H1 (cell line): ENCODE results near the gene DPRX. TPM values are rescaled to one million over a fixed set of nuclear protein-coding genes. Genes with fewer than 3 reads are reported as not detected.

Experiments
- CTCF ChIA-PET: fragments of 300-600 bp; sonication (Branson Sonifier 250); formaldehyde crosslinking; loops from one replicate; lab custom pipeline; 2021; ENCODE audit not compliant: partially characterized antibody; lab: Charles Lee
- POLR2A ChIA-PET: fragments of 300-600 bp; sonication (Branson Sonifier 250); formaldehyde crosslinking; loops from one replicate; lab custom pipeline; 2021; ENCODE audit warnings: inconsistent platforms; ENCODE audit not compliant: partially characterized antibody; lab: Charles Lee
- DNase-seq, 2 experiments: peaks; one replicate each; pipeline versions ENCODE4 v3.0.0 to v3.0.0-alpha.2; 2010 to 2022; ENCODE audit warnings: low spot score in 2 of 2, low read depth in 1 of 2, mixed read lengths in 1 of 2
- FAIRE-seq: peaks from 2 replicates; lab custom pipeline; 2011; peaks lifted over from hg19 to GRCh38; lab: Jason Lieb, UNC
- H2AFZ ChIP-seq: 2 replicates; pipeline ENCODE4 v1.8.1; 2012; ENCODE audit warnings: low read length, inconsistent platforms
- H2AK5ac ChIP-seq: 2 replicates; pipeline ENCODE4 v1.6.1; 2013; ENCODE audit warnings: low read depth, low read length
- H2BK120ac ChIP-seq: replicated peaks from 2 replicates; pipeline ENCODE3; 2013; ENCODE audit warnings: low read depth, low read length, inconsistent platforms
- H2BK12ac ChIP-seq: 2 replicates; pipeline ENCODE4 v1.6.1; 2013; ENCODE audit warnings: low read depth, low read length
- H2BK15ac ChIP-seq: 2 replicates; pipeline ENCODE4 v1.6.1; 2013; ENCODE audit warnings: low read length
- H2BK20ac ChIP-seq: 2 replicates; pipeline ENCODE4 v1.6.1; 2013; ENCODE audit warnings: low read length
- H2BK5ac ChIP-seq: 2 replicates; pipeline ENCODE4 v1.6.1; 2013; ENCODE audit warnings: low read depth, low read length
- H3K14ac ChIP-seq: 2 replicates; pipeline ENCODE4 v1.6.1; 2013; ENCODE audit warnings: inconsistent platforms; ENCODE audit not compliant: insufficient read length
- H3K18ac ChIP-seq: 2 replicates; pipeline ENCODE4 v1.6.1; 2013; ENCODE audit warnings: low read length; ENCODE audit errors: extremely low read depth
- H3K23ac ChIP-seq: 2 replicates; pipeline ENCODE4 v1.6.1; 2013; ENCODE audit warnings: inconsistent platforms; ENCODE audit not compliant: insufficient read length
- H3K23me2 ChIP-seq: 2 replicates; pipeline ENCODE4 v1.6.1; 2013; ENCODE audit warnings: low read depth, low read length
- H3K27ac ChIP-seq: 2 replicates; pipeline ENCODE4 v1.6.1; 2011; ENCODE audit warnings: low read depth, low read length, inconsistent platforms
- H3K27me3 ChIP-seq, 4 experiments: replicated peaks in 1 of 4; 1 replicate in 1 of 4; 2 replicates in 3 of 4; pipeline versions ENCODE4 v1.6.1 to v1.8.1; 2011 to 2013; ENCODE audit warnings: low read length in 3 of 4, mild to moderate bottlenecking in 3 of 4, inconsistent platforms in 2 of 4, mixed read lengths in 2 of 4, moderate library complexity in 1 of 4; ENCODE audit not compliant: control insufficient read depth in 3 of 4, insufficient read depth in 3 of 4; ENCODE audit errors: extremely low read depth in 1 of 4
- H3K36me3 ChIP-seq, 4 experiments: 2 replicates each; pipeline versions ENCODE4 v1.6.1 to v1.8.1; 2011 to 2013; ENCODE audit warnings: mild to moderate bottlenecking in 4 of 4, low read length in 3 of 4, moderate library complexity in 2 of 4, control low read depth in 1 of 4, inconsistent platforms in 1 of 4; ENCODE audit not compliant: insufficient read depth in 4 of 4, control insufficient read depth in 2 of 4
- H3K4ac ChIP-seq: replicated peaks from 2 replicates; pipeline ENCODE3; 2013; ENCODE audit warnings: low read length, low read depth, mixed read lengths, inconsistent platforms; ENCODE audit not compliant: insufficient read length
- H3K4me1 ChIP-seq, 4 experiments: replicated peaks in 1 of 4; 1 replicate in 1 of 4; 2 replicates in 3 of 4; pipeline versions ENCODE4 v1.6.1 to v1.8.1; 2011 to 2013; ENCODE audit warnings: low read length in 3 of 4, inconsistent platforms in 2 of 4, mixed read lengths in 1 of 4; ENCODE audit not compliant: insufficient read depth in 4 of 4, control insufficient read depth in 3 of 4
- H3K4me2 ChIP-seq, 2 experiments: 2 replicates each; pipeline versions ENCODE4 v1.6.1 to v1.8.1; 2011 to 2013; ENCODE audit warnings: low read depth in 2 of 2, low read length in 2 of 2, control low read depth in 1 of 2, inconsistent platforms in 1 of 2, mild to moderate bottlenecking in 1 of 2; ENCODE audit not compliant: insufficient read depth in 1 of 2
- H3K4me3 ChIP-seq, 4 experiments: fragments of 200-600, 300-600 bp in 1 of 4; sonication (generic), shearing (Covaris generic), sonication (Bioruptor Twin) in 1 of 4; 2 replicates each; pipeline versions ENCODE4 v1.5.1 to v1.8.1; 2011 to 2016; ENCODE audit warnings: low read length in 4 of 4, low read depth in 3 of 4, control low read depth in 2 of 4, inconsistent platforms in 2 of 4, mild to moderate bottlenecking in 2 of 4, mixed read lengths in 1 of 4, moderate library complexity in 1 of 4; ENCODE audit not compliant: insufficient read depth in 2 of 4; ENCODE audit errors: extremely low read depth in 1 of 4
- H3K56ac ChIP-seq: replicated peaks from 2 replicates; pipeline ENCODE3; 2013; ENCODE audit warnings: low read depth, mild to moderate bottlenecking, mixed read lengths, low read length, inconsistent platforms; ENCODE audit not compliant: insufficient read length
- H3K79me1 ChIP-seq: 2 replicates; pipeline ENCODE4 v1.6.1; 2013; ENCODE audit warnings: low read depth, low read length, control low read depth
- H3K79me2 ChIP-seq, 2 experiments: 2 replicates each; pipeline versions ENCODE4 v1.6.1 to v1.8.1; 2012 to 2013; ENCODE audit warnings: low read length in 2 of 2, mild to moderate bottlenecking in 2 of 2, inconsistent platforms in 1 of 2; ENCODE audit not compliant: insufficient read depth in 2 of 2, control insufficient read depth in 1 of 2
- H3K9ac ChIP-seq, 4 experiments: replicated peaks in 1 of 4; 1 replicate in 1 of 4; 2 replicates in 3 of 4; pipeline versions ENCODE4 v1.6.1 to v1.8.1; 2011 to 2013; ENCODE audit warnings: low read depth in 3 of 4, low read length in 3 of 4, control low read depth in 2 of 4, mild to moderate bottlenecking in 2 of 4, moderate library complexity in 2 of 4, inconsistent platforms in 1 of 4; ENCODE audit errors: extremely low read depth in 1 of 4
- H3K9me3 ChIP-seq, 2 experiments: 2 replicates each; pipeline versions ENCODE4 v1.6.1 to v1.8.1; 2012 to 2013; ENCODE audit warnings: mild to moderate bottlenecking in 2 of 2, moderate library complexity in 2 of 2, control low read depth in 1 of 2, inconsistent platforms in 1 of 2, low read depth in 1 of 2, low read length in 1 of 2, mixed read lengths in 1 of 2; ENCODE audit not compliant: insufficient read depth in 2 of 2
- H4K20me1 ChIP-seq, 2 experiments: replicated peaks in 1 of 2; 2 replicates each; pipeline versions ENCODE3 to v1.8.1; 2011 to 2013; ENCODE audit warnings: inconsistent platforms in 2 of 2, low read length in 2 of 2, mild to moderate bottlenecking in 1 of 2; ENCODE audit not compliant: insufficient read depth in 2 of 2, control insufficient read depth in 1 of 2
- H4K5ac ChIP-seq: 2 replicates; pipeline ENCODE4 v1.6.1; 2013; ENCODE audit warnings: low read length, low read depth, mixed read lengths, inconsistent platforms; ENCODE audit not compliant: insufficient read length
- H4K8ac ChIP-seq: 2 replicates; pipeline ENCODE4 v1.8.0; 2013; ENCODE audit warnings: mild to moderate bottlenecking, moderate library complexity, low read length, inconsistent platforms; ENCODE audit not compliant: insufficient read depth; ENCODE audit errors: extremely low read depth
- H4K91ac ChIP-seq: replicated peaks from 2 replicates; pipeline ENCODE3; 2013; ENCODE audit warnings: low read length, mixed read lengths, inconsistent platforms; ENCODE audit not compliant: insufficient read length
- BACH1 ChIP-seq: IDR thresholded peaks from 2 replicates; pipeline ENCODE4 v1.6.1; 2012; ENCODE audit warnings: low read length, improper control_type of control experiment
- CBX5 ChIP-seq: fragments of 300-800, 300-1000 bp; sonication (generic); IDR thresholded peaks from 2 replicates; pipeline ENCODE4 v1.7.1; 2016; ENCODE audit warnings: antibody characterized with exemption, low read length, low read depth
- EZH2 ChIP-seq: fragments of 200-600 bp; sonication (generic); IDR thresholded peaks from 2 replicates; pipeline ENCODE4 v1.7.1; 2012; ENCODE audit warnings: low read depth, mild to moderate bottlenecking, moderate library complexity, low read length, inconsistent platforms; ENCODE audit not compliant: severe bottlenecking
- JUN ChIP-seq: IDR thresholded peaks from 2 replicates; pipeline ENCODE4 v1.6.1; 2011; ENCODE audit warnings: low read depth, mild to moderate bottlenecking, improper control_type of control experiment, low read length
- MAFK ChIP-seq: IDR thresholded peaks from 2 replicates; pipeline ENCODE4 v1.6.1; 2012; ENCODE audit warnings: low read depth, mild to moderate bottlenecking, improper control_type of control experiment, low read length
- RBBP5 ChIP-seq: IDR thresholded peaks from 2 replicates; pipeline ENCODE4 v1.7.1; 2012; ENCODE audit warnings: low read depth, mild to moderate bottlenecking, inconsistent platforms, low read length, moderate library complexity, borderline replicate concordance
- RNF2 ChIP-seq: fragments of 200-900, 300-1000 bp; sonication (generic); IDR thresholded peaks from 2 replicates; pipeline ENCODE4 v1.7.1; 2016; ENCODE audit warnings: borderline replicate concordance, low read depth, mild to moderate bottlenecking, antibody characterized with exemption, low read length; ENCODE audit not compliant: poor library complexity, severe bottlenecking; ENCODE audit errors: missing control alignments
- SIRT6 ChIP-seq: IDR thresholded peaks from one replicate; pipeline ENCODE4 v1.7.1; 2012; ENCODE audit warnings: low read length, inconsistent platforms
- SP1 ChIP-seq: IDR thresholded peaks from 2 replicates; pipeline ENCODE4 v1.6.1; 2011; ENCODE audit warnings: low read depth, low read length
- TEAD4 ChIP-seq: IDR thresholded peaks from 2 replicates; pipeline ENCODE4 v1.6.1; 2012; ENCODE audit warnings: low read depth, low read length, inconsistent platforms, mixed read lengths
- WGBS, 2 experiments: shearing (Covaris generic) in 1 of 2; methylation state at CpG; one replicate each; pipeline versions ENCODE4 v1.1.6 to v1.1.7; 2013 to 2015; ENCODE audit warnings: low lambda C conversion rate in 2 of 2, mixed read lengths in 2 of 2, inconsistent platforms in 1 of 2, low coverage in 1 of 2, missing lambda C conversion rate in 1 of 2; ENCODE audit not compliant: insufficient replicate concordance in 2 of 2, insufficient coverage in 1 of 2, insufficient read length in 1 of 2; ENCODE audit errors: extremely low coverage in 1 of 2, missing lambda C conversion rate in 1 of 2; 5-methylcytosine and 5-hydroxymethylcytosine counted together
- polyA plus RNA-seq, 7 experiments: library from polyadenylated mRNA; depleted of rRNA in 3 of 7; stranded (reverse) in 5 of 7; unstranded in 2 of 7; fragments of >200 nt in 5 of 7; fragments of 200-250 nt in 2 of 7; gene quantifications; 1 replicate in 5 of 7; 2 replicates in 1 of 7; 4 replicates in 1 of 7; pipeline versions ENCODE4 v1.2.1 to v1.2.3, GENCODE V29; 2011 to 2013; ENCODE audit warnings: missing spikeins in 2 of 7, mixed read lengths in 2 of 7
- total RNA-seq: library from RNA; stranded (reverse); fragmentation: NEBNext Ultra II Directional; extraction: Animal tissue kit (Norgen Biotek cat#: 25700); gene quantifications from 2 replicates; pipeline ENCODE4 v1.2.1, GENCODE V29; 2021
- TF ChIP-seq, protein P1 (sequence below): IDR thresholded peaks from 2 replicates; pipeline ENCODE4 v1.6.1; 2011; ENCODE audit warnings: low read length, improper control_type of control experiment

The DPRX gene
- total and polyA plus RNA-seq, 2 of the 8 experiments (the other 6 are each of a cell fraction or from before 2014, with no cell fraction given) = not detected

DNA sequence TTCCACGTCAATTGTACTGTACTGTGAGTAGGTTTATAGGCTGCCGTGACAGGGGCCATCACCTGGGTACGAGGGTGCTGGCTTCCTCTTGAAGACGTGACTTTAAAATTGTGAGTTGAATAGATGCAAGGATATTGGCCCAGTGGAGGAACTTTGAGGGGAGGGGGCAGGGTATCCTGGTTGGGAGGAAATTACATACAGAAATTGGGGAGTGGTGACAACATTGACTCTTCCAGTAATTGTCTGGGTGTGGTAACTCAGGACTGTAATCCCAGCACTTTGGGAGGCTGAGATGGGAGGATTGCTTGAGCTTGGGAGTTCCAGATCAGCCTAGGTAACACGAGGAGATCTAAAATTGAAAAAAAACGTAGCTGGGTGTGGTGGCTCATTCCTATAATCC lies 30.4 kb downstream of the DPRX start:
- no peaks in the 10 kb centered on the region for H3K79me2 ChIP-seq
- no peak for FAIRE-seq
- H3K4ac ChIP-seq = peak overlapping the region; percentile 27
- peak overlapping the region; percentile 21 for H2BK120ac ChIP-seq
- peaks cover 2 to 24% (median 15%) of the 10 kb centered on the region in 4 experiments for H3K4me1 ChIP-seq
- peak overlapping the region; percentile 19 for H4K5ac ChIP-seq
- CTCF ChIA-PET = interaction anchor here (1.0 to 6.2 kb wide), 7 partner anchors 10 to 131 kb away, joined by 3 to 52 read pairs (median 4); no protein-coding TSS in a partner anchor
- H2BK15ac ChIP-seq = no peak overlapping the region
- no peak overlapping the region; a peak in 1 of 4 replicates for H3K4me2 ChIP-seq
- WGBS, 2 experiments = 71% methylated on average over 6 of the region's 6 CpGs; no CpG with 5 or more reads in 1 of the 2 experiments
- H2BK5ac ChIP-seq = peak overlapping the region; percentile 73; the same call in 1 of the 2 replicates
- H4K91ac ChIP-seq = peak overlapping the region; percentile 4
- no peaks in the 10 kb centered on the region; a peak in 1 of 4 replicates for H3K9me3 ChIP-seq
- peak overlapping the region; percentile 55 for H3K18ac ChIP-seq
- H2BK12ac ChIP-seq = peak overlapping the region; percentile 41; the same call in 1 of the 2 replicates
- no peak overlapping the region for H4K8ac ChIP-seq
- no peak overlapping the region for H3K4me3 ChIP-seq
- DNase-seq = no peak
- no peaks in the 10 kb centered on the region for H3K36me3 ChIP-seq
- no peak overlapping the region for H2AFZ ChIP-seq
- H2AK5ac ChIP-seq = peak overlapping the region; percentile 18
- no peaks in the 10 kb centered on the region for H3K27me3 ChIP-seq
- no peak overlapping the region for H3K27ac ChIP-seq
- POLR2A ChIA-PET = no interaction called here
- H3K23ac ChIP-seq = no peak overlapping the region
- no peaks in the 10 kb centered on the region for H3K23me2 ChIP-seq
- H3K56ac ChIP-seq = no peak overlapping the region
- TF ChIP-seq BACH1 = no peak
- TF ChIP-seq SP1 = no peak
- no peak for TF ChIP-seq CBX5
- TF ChIP-seq TEAD4 = no peak
- no peak for TF ChIP-seq JUN
- no peak for TF ChIP-seq EZH2
- TF ChIP-seq MAFK = no peak
- no peak for TF ChIP-seq RBBP5
- no peak for TF ChIP-seq RNF2
- TF ChIP-seq, protein P1, sequence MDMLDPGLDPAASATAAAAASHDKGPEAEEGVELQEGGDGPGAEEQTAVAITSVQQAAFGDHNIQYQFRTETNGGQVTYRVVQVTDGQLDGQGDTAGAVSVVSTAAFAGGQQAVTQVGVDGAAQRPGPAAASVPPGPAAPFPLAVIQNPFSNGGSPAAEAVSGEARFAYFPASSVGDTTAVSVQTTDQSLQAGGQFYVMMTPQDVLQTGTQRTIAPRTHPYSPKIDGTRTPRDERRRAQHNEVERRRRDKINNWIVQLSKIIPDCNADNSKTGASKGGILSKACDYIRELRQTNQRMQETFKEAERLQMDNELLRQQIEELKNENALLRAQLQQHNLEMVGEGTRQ = no peak
- no peak for TF ChIP-seq SIRT6
- TF ChIP-seq, all 59 proteins: peak for 0
- Histone ChIP-seq H3K9ac (no peak overlapping the region), H4K20me1 (no peaks in the 10 kb centered on the region), H3K14ac (no peak overlapping the region), H3K79me1 (no peaks in the 10 kb centered on the region), H2BK20ac (peak overlapping the region; percentile 28)
